Activated CD8-positive, alpha-beta T cell treated with anti-CD3 and anti-CD28 coated beads, Interleukin-2, amount 10 ng/mL, durations not matched to agents 7 days and 5 days (primary cell): ENCODE results near the gene MAPK8IP2. TPM values are rescaled to one million over a fixed set of nuclear protein-coding genes. Genes with fewer than 3 reads are reported as not detected.
"Not testable (repeated sequence)": the region's sequence is repeated elsewhere in the genome, so short reads cannot be mapped to it uniquely, and the experiment has no call there.

Experiments
- ATAC-seq: fragments of 150-1000 bp; cut with Tn5 transposase; one replicate; pipeline ENCODE4 v1.10.0; 2021; ENCODE audit warnings: moderate library complexity
- CTCF ChIA-PET: fragments of 350-600 bp; sonication (Branson Sonifier 250); formaldehyde crosslinking; loops from one replicate; lab custom pipeline; 2021; ENCODE audit warnings: antibody characterized with exemption; lab: Charles Lee
- POLR2A ChIA-PET: fragments of 350-600 bp; sonication (Branson Sonifier 250); formaldehyde crosslinking; loops from one replicate; lab custom pipeline; 2021; ENCODE audit warnings: antibody characterized with exemption; lab: Charles Lee
- DNase-seq: peaks from one replicate; pipeline ENCODE4 v3.0.0-alpha.2; 2020
- H3K27ac Mint-ChIP-seq: one replicate; pipeline ENCODE4 v1.8.0; 2021; ENCODE audit warnings: mild to moderate bottlenecking, mixed read lengths
- H3K27me3 Mint-ChIP-seq: one replicate; pipeline ENCODE4 v1.8.0; 2021; ENCODE audit warnings: low read depth, mixed read lengths
- H3K36me3 Mint-ChIP-seq: one replicate; pipeline ENCODE4 v1.8.0; 2021; ENCODE audit warnings: low read depth, mixed read lengths
- H3K4me1 Mint-ChIP-seq: one replicate; pipeline ENCODE4 v1.8.0; 2021; ENCODE audit warnings: low read depth, mixed read lengths
- H3K4me3 Mint-ChIP-seq: one replicate; pipeline ENCODE4 v1.8.0; 2021; ENCODE audit warnings: mild to moderate bottlenecking, mixed read lengths
- H3K9me3 Mint-ChIP-seq: one replicate; pipeline ENCODE4 v1.8.0; 2022; ENCODE audit warnings: mixed read lengths; ENCODE audit not compliant: insufficient read depth
- total RNA-seq, 2 experiments: library from RNA; stranded (reverse); gene quantifications; one replicate each; pipeline ENCODE4 v1.2.3, GENCODE V29; 2021

MAPK8IP2 gene
- total RNA-seq, 2 experiments from 2014 or later = 0.29 to 0.31 TPM

DNA sequence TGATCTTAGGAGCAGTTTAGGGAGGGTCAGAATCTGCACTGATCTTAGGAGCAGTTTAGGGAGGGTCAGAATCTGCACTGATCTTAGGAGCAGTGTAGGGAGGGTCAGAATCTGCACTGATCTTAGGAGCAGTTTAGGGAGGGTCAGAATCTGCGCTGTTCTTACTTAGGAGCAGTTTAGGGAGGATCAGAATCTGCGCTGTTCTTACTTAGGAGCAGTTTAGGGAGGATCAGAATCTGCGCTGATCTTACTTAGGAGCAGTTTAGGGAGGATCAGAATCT, 43.2 kb downstream of the MAPK8IP2 start:
- H3K9me3 Mint-ChIP-seq, H3K4me1 Mint-ChIP-seq, POLR2A ChIA-PET, H3K36me3 Mint-ChIP-seq, ATAC-seq, H3K4me3 Mint-ChIP-seq, DNase-seq, H3K27ac Mint-ChIP-seq, CTCF ChIA-PET: not testable (repeated sequence)
- H3K27me3 Mint-ChIP-seq = peaks cover 11% of the 10 kb centered on the region

DNA sequence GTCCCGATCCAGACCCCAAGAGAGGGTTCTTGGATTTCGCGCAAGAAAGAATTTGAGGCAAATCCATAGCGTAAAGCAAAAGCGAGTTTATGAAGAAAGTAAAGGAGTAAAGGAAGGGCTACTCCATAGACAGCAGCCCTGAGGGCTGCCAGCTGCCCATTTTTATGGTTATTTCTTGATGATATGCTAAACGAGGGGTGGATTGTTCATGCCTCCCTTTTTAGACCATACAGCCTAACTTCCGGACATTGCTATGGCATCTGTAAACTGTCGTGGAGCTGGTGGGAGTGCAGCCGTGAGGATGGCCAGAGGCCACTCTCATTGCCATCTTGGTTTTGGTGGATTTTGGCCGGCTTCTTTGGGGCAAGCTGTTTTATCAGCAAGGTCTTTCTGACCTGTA, 52.7 kb downstream of the MAPK8IP2 start:
- no peak overlapping the region for H3K27ac Mint-ChIP-seq
- ChIA-PET CTCF (no interaction called here), POLR2A (no interaction called here)
- peaks cover 2% of the 10 kb centered on the region for H3K36me3 Mint-ChIP-seq
- ATAC-seq (no peak), DNase-seq (no peak)
- H3K9me3 Mint-ChIP-seq = peaks cover 6% of the 10 kb centered on the region
- H3K4me1 Mint-ChIP-seq = no peaks in the 10 kb centered on the region
- H3K4me3 Mint-ChIP-seq = no peak overlapping the region
- peaks cover 6% of the 10 kb centered on the region for H3K27me3 Mint-ChIP-seq

- H3K9me3 Mint-ChIP-seq, H3K27me3 Mint-ChIP-seq, H3K36me3 Mint-ChIP-seq, DNase-seq, H3K27ac Mint-ChIP-seq, H3K4me1 Mint-ChIP-seq, ATAC-seq, CTCF ChIA-PET, H3K4me3 Mint-ChIP-seq: not testable (repeated sequence)
- POLR2A ChIA-PET = interaction anchor here (0.6 kb wide), 1 partner anchor 35 kb away, joined by 3 read pairs; no protein-coding TSS in a partner anchor
Observed at GRCh38 chr22:50654664-50655063, 54.1 kb downstream of the MAPK8IP2 start.

GRCh38 chr22:50656122-50657070, 55.8 kb downstream of the MAPK8IP2 start:
- ATAC-seq (no peak), DNase-seq (no peak)
- ChIA-PET POLR2A (no interaction called here), CTCF (no interaction called here)
- H3K4me3 Mint-ChIP-seq = no peak overlapping the region
- H3K4me1 Mint-ChIP-seq = peaks cover 2% of the 10 kb centered on the region
- H3K27ac Mint-ChIP-seq = no peak overlapping the region
- H3K27me3 Mint-ChIP-seq = peaks cover 7% of the 10 kb centered on the region
- no peaks in the 10 kb centered on the region for H3K36me3 Mint-ChIP-seq
- H3K9me3 Mint-ChIP-seq = no peaks in the 10 kb centered on the region

- Mint-ChIP-seq H3K9me3 (no peaks in the 10 kb centered on the region), H3K4me1 (peaks cover 2% of the 10 kb centered on the region), H3K27me3 (peaks cover 6% of the 10 kb centered on the region), H3K36me3 (no peaks in the 10 kb centered on the region), H3K27ac (no peak overlapping the region), H3K4me3 (no peak overlapping the region)
- DNase-seq (no peak), ATAC-seq (no peak)
- ChIA-PET POLR2A (interaction anchor here (0.7 kb wide), 1 partner anchor 524 kb away, joined by 4 read pairs; no protein-coding TSS in a partner anchor), CTCF (no interaction called here)
Observed at GRCh38 chr22:50657925-50658324, 57.3 kb downstream of the MAPK8IP2 start.

GRCh38 chr22:50659711-50660110, 59.1 kb downstream of the MAPK8IP2 start:
- DNase-seq, H3K9me3 Mint-ChIP-seq, H3K27me3 Mint-ChIP-seq, H3K4me1 Mint-ChIP-seq, CTCF ChIA-PET, H3K36me3 Mint-ChIP-seq, H3K4me3 Mint-ChIP-seq, POLR2A ChIA-PET, H3K27ac Mint-ChIP-seq, ATAC-seq: not testable (repeated sequence)

DNA sequence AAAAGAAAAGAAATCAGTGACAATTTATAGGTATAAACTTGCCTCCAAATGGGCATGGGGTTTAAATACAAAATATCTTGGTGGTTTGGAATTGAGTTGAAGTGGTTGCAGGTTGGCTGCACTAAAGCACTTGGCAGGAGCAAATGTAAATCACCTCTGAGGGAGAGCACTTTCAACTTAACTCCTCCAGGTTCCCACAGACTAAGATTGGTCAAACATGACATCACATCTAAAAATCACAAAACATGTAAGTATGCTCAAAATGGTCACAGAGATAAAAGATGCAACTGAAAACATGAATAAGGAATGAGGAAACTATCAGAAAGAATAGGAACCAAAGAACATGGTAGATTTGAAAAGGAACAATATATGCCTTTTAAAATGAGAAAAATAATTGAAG, 59.7 kb downstream of the MAPK8IP2 start:
- H3K4me1 Mint-ChIP-seq = peaks cover 2% of the 10 kb centered on the region
- no peaks in the 10 kb centered on the region for H3K36me3 Mint-ChIP-seq
- no peak for ATAC-seq
- no peak for DNase-seq
- no peaks in the 10 kb centered on the region for H3K9me3 Mint-ChIP-seq
- no peak overlapping the region for H3K27ac Mint-ChIP-seq
- H3K27me3 Mint-ChIP-seq = peaks cover 7% of the 10 kb centered on the region
- POLR2A ChIA-PET = no interaction called here
- CTCF ChIA-PET = no interaction called here
- H3K4me3 Mint-ChIP-seq = no peak overlapping the region

Other genes with a start within 250 kb of the MAPK8IP2 start
- 100 to 1,000 TPM; 177 to 183 TPM for gene SBF1, start 125.8 kb upstream of the MAPK8IP2 start, total RNA-seq
- gene ADM2, start 119.2 kb upstream of the MAPK8IP2 start, total RNA-seq = 1 to 10 TPM; 4.1 to 4.2 TPM
- gene MIOX, start 113.9 kb upstream of the MAPK8IP2 start, total RNA-seq = under 1 TPM in 1 of 2 experiments, not detected in 1; 0.40 TPM
- gene LMF2, start 93.1 kb upstream of the MAPK8IP2 start, total RNA-seq = 100 to 1,000 TPM; 119 to 132 TPM
- gene NCAPH2, start 92.6 kb upstream of the MAPK8IP2 start, total RNA-seq = 100 to 1,000 TPM; 146 to 150 TPM
- 10 to 100 TPM; 11.7 to 13.9 TPM for gene SCO2, start 75.2 kb upstream of the MAPK8IP2 start, total RNA-seq
- 10 to 100 TPM; 71.8 to 76.6 TPM for gene TYMP, start 70.8 kb upstream of the MAPK8IP2 start, total RNA-seq
- 10 to 100 TPM; 10.6 to 12.0 TPM for gene KLHDC7B, start 54.9 kb upstream of the MAPK8IP2 start, total RNA-seq
- not detected for gene SYCE3, start 37.9 kb upstream of the MAPK8IP2 start, total RNA-seq
- gene CPT1B, start 22.4 kb upstream of the MAPK8IP2 start, total RNA-seq = 10 to 100 TPM; 77.4 to 80.9 TPM
- gene CHKB, start 17.9 kb upstream of the MAPK8IP2 start, total RNA-seq = 100 to 1,000 TPM in 1 of 2 experiments, 10 to 100 TPM in 1; 98.9 to 101 TPM
- gene ARSA, start 27.4 kb downstream of the MAPK8IP2 start, total RNA-seq = 10 to 100 TPM; 28.8 to 35.1 TPM
- gene SHANK3, start 72.0 kb downstream of the MAPK8IP2 start, total RNA-seq = under 1 TPM in 1 of 2 experiments, not detected in 1; 0.05 TPM
- not detected for gene ACR, start 137.4 kb downstream of the MAPK8IP2 start, total RNA-seq
- gene RABL2B, start 182.8 kb downstream of the MAPK8IP2 start, total RNA-seq = 10 to 100 TPM; 22.0 to 23.3 TPM